Stimulated activated CD4-positive, alpha-beta T cell treated with anti-CD3 and anti-CD28 coated beads, TNF-alpha, amount 100 ng/mL, for 48 hours (primary cell): Measurements from ENCODE around the gene KLHL22.

Experiments
- DNase-seq, 3 donors: peaks; one replicate each; pipeline ENCODE4 v3.0.0-alpha.2; 2020; ENCODE audit warnings: low read depth in 3 of 3

KLHL22 gene

DNA sequence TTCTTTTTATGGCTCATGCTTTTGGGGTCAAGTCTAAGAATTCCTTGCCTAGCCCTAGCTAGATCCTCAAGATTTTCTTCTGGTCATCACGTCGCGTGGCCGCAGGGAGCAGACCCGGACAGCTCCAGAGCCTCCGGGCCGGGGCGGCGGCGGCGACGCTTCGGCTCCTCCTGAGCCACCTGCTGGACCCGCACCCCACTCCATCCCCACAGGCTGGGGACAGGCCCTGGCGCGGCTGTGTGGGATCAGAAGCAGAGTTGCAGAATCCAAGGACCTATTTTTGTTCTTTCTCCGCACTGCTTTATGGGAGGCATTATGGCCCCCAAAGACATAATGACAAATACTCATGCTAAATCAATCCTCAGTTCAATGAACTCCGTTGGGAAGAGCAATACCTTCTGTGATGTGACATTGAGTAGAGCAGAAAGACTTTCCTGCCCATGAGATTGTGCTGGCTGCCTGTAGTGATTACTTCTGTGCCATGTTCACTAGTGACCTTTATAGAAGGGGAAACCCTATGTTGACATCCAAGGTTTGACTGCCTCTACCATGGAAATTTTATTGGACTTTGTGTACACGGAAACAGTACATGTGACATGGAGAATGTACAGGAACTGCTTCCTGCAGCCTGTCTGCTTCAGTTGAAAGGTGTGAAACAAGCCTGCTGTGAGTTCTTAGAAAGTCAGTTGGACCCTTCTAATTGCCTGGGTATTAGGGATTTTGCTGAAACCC lies 45.6 kb downstream of the KLHL22 start:
- no peak for DNase-seq

DNA sequence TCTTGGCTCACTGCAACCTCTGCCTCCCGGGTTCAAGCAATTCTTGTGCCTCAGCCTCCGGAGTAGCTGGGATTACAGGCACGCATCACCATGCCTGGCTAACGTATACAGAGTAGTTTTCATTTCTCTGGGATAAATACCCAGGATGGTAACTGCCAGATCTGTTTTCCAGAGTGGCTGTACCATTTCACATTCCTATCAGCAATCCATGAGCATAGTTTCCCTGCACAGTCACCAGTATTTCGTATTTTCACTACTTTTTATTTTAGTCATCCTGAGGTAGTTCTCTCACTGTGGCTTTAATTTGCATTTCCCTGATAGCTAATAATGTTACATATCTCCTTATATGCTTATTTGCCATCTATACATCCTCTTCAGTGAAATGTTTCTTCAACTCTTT lies 47.0 kb downstream of the KLHL22 start:
- no peak for DNase-seq

- DNase-seq = no peak
Measured at GRCh38 chr22:20446383-20446970, 49.1 kb downstream of the KLHL22 start.

- DNase-seq = no peak
Measured at GRCh38 chr22:20444325-20444724, 51.3 kb downstream of the KLHL22 start.

- no peak for DNase-seq
Measured at GRCh38 chr22:20442485-20443284, 52.9 kb downstream of the KLHL22 start.

- DNase-seq = no peak
Measured at GRCh38 chr22:20441631-20442484, 53.7 kb downstream of the KLHL22 start.

GRCh38 chr22:20440637-20441591 lies 54.7 kb downstream of the KLHL22 start:
- DNase-seq = no peak

DNA sequence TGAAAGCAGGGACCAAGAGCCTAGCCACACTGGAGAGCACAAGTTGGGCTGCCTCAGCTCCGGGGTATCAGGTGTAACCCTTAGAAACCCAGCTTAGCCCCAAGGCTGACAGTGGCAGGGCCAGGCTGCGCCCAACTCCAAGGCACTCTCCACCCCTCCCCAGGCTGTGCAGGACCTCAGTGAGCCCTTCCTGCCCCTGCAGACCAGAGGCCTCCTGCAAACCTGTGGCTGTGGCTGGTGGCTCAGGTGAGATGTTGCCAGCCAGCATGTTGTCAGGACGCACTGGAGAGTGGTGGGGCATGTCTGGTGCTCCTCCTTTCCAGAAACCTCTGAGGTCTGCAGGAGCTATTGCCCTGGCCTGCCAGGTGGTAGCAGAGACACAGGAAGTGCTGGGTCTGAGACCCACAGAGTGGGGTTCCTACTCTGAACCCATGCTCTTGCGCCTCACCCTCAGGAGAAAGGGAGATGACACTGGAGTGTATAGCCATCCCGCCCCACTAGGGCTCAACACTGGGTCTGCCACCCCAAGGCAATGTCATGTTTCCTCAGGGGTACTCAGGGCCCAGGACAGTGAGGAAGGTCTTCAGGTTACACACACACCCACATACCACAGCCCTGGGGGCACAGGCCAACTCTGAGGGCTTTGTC lies 55.5 kb downstream of the KLHL22 start:
- no peak for DNase-seq

- DNase-seq = no peak
Measured at GRCh38 chr22:20439556-20439927, 56.1 kb downstream of the KLHL22 start.

- DNase-seq = no peak
Measured at GRCh38 chr22:20438678-20439492, 56.7 kb downstream of the KLHL22 start.

DNA sequence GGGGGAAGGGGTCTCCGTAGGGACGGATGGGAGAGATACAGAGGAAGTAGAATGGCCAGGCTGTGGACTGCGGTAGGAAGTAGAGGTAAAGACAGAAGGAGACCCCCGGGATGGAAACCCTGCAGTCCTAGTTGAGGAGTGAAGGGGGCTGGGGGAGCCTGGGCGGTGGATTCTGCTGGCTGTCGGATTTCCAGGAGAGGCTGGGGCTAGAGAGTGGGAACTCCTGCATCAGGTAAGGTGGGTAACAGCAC lies 57.2 kb downstream of the KLHL22 start:
- no peak for DNase-seq

DNA sequence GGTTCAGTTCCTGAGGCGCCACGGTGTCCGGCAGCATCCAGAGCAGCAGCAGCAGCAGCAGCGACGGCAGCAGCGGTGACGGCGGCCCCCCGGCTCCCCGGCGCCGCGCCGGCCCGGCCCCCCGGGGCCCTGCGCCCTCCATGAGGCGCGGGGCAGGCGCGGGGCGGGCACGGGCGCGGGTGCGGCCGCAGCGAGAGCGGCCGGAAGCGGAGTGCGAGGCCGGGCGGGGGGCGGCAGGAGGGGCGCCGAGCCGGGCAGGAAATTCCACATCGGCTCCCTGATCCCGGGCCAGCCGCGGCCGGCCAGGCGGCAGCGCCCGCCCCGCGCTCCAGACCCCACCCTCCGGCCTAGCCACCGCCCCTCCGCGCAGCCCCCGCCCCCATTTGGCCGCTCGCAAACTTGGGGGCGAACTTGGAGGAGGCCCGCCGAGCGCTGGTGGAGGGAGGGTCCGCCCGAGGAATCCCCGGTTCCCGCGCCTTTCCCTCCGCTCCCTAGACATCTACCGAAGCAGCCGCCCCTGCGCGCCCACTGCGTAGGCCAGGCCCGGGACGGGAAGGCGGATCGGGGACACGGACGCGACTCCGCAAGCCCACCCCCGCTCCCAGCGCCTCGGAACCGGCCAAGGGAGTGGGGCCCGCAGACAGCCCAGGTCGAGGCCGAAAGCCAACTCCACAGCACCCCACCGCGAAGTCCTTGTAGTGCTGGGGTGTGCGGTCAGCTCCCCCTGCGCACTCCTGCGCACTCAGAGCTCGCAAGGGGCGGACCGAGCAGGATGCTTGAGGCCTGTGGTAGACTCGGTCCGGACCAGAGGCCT lies 57.8 kb downstream of the KLHL22 start, which contains the start of gene SCARF2:
TSS of gene SCARF2 (minus strand) at position 213 of the 814 bp plus-strand sequence. CDS start at position 142, 71 bp downstream.
- DNase-seq = no peak

- no peak for DNase-seq
Measured at GRCh38 chr22:20436768-20437612, 58.6 kb downstream of the KLHL22 start.

- no peak for DNase-seq
Measured at GRCh38 chr22:20436307-20436767, 59.3 kb downstream of the KLHL22 start.

- DNase-seq = no peak
Measured at GRCh38 chr22:20435436-20436306, 59.9 kb downstream of the KLHL22 start.

GRCh38 chr22:20434773-20435172 lies 60.8 kb downstream of the KLHL22 start:
- DNase-seq = no peak
